ENCODE data around the gene TTLL12. TPM values are rescaled to one million over a fixed set of nuclear protein-coding genes. Genes with fewer than 3 reads are reported as not detected.
A peak's percentile ranks its signal among the peaks of the same experiment; 100 is the strongest.

TTLL12 gene
- total and polyA plus RNA-seq, 2 experiments from 2014 or later, result 46.7 to 147 TPM

GRCh38 chr22:43197271-43197941, 10.5 kb upstream of the TTLL12 start:
- ATAC-seq (peak; percentile 57), DNase-seq (ENCODE audit: low spot score) (no peak)
- H3K4me3 Mint-ChIP-seq, result no peak overlapping the region
- no peak overlapping the region for H3K27ac Mint-ChIP-seq
- no peaks in the 10 kb centered on the region for H3K79me2 ChIP-seq (replicated peaks; ENCODE audit: insufficient read depth)
- no peak overlapping the region for H3K27ac ChIP-seq (ENCODE audit: low read depth)
- no peaks in the 10 kb centered on the region for H3K36me3 Mint-ChIP-seq (ENCODE audit: low read depth)
- H3K4me3 ChIP-seq, result no peak overlapping the region
- H3K4me1 ChIP-seq (ENCODE audit: insufficient read depth), result no peaks in the 10 kb centered on the region
- H3K9me3 Mint-ChIP-seq, result no peaks in the 10 kb centered on the region
- H3F3A ChIP-seq (replicated peaks; ENCODE audit: low read depth), result 0 out of 2 replicates have a peak, but pooled peaks cover 4% of the 10 kb centered on the region
- peaks cover 11% of the 10 kb centered on the region for H3K27me3 Mint-ChIP-seq (ENCODE audit: insufficient read depth, low read depth, poor library complexity)
- H3K9me2 ChIP-seq (ENCODE audit: insufficient read depth), result no peaks in the 10 kb centered on the region
- no peaks in the 10 kb centered on the region for H3K27me3 ChIP-seq (ENCODE audit: insufficient read depth)
- TF ChIP-seq ZNF114 (CRISPR knock-in tag; IDR thresholded peaks at IDR 0.05) (no peak), ETS1 (IDR thresholded peaks at IDR 0.05) (no peak), NANOG (IDR thresholded peaks at IDR 0.05; ENCODE audit: borderline replicate concordance) (no peak), ZNF331 (CRISPR knock-in tag; IDR thresholded peaks at IDR 0.05; ENCODE audit: low read depth) (no peak), ZNF462 (CRISPR knock-in tag; IDR thresholded peaks at IDR 0.05) (no peak), STAT1 (IDR thresholded peaks at IDR 0.05; ENCODE audit: unreplicated experiment) (no peak), REST (IDR thresholded peaks at IDR 0.05; ENCODE audit: unreplicated experiment) (no peak), POLR2AphosphoS5 (IDR thresholded peaks at IDR 0.05; ENCODE audit: low read depth) (no peak), JUNB (IDR thresholded peaks at IDR 0.05; ENCODE audit: unreplicated experiment) (no peak), EZH2 (IDR thresholded peaks at IDR 0.05; ENCODE audit: low read depth, unreplicated experiment) (no peak)
- no peaks in the 10 kb centered on the region for H4K20me1 ChIP-seq (replicated peaks; ENCODE audit: insufficient read depth)
- no peaks in the 10 kb centered on the region; the same call in 2 of the 3 replicates for H3K4me1 Mint-ChIP-seq
- H3K36me3 ChIP-seq (ENCODE audit: insufficient read depth), result no peaks in the 10 kb centered on the region
- H3K4me2 ChIP-seq, result no peak overlapping the region
- H2AFZ ChIP-seq, result no peak overlapping the region

All from GM23338 (cell line).